ENCODE data around the gene NVL. TPM values are rescaled to one million over a fixed set of nuclear protein-coding genes. Genes with fewer than 3 reads are reported as not detected.

The NVL gene
- total RNA-seq, 1 donor from 2014 or later: 36.2 TPM

DNA sequence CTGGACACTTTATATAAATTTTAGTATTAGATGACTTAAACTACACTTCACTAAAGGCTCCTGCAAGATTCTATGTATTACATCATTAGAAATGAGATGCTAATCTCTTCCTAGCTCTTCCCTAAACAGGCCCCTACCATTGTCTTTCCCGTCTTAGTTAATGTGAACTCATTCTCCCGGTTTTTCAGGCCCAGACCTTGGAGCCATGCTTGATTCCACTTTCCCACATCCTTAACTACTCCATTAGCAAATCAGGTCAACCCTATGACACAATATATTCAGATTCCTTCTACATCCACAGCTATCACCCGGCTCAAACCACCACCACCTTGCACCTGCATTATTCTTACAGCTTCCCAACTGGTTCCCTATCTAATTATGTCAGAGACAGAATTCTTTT, 73.3 kb downstream of the NVL start:
- Mint-ChIP-seq H3K27me3 (ENCODE audit: low read depth, unreplicated experiment) (no peaks in the 10 kb centered on the region), H3K27ac (ENCODE audit: unreplicated experiment) (no peak overlapping the region), H3K9me3 (ENCODE audit: unreplicated experiment) (no peaks in the 10 kb centered on the region), H3K36me3 (ENCODE audit: low read depth, unreplicated experiment) (peaks cover 2% of the 10 kb centered on the region), H3K4me3 (ENCODE audit: unreplicated experiment) (peak overlapping the region; percentile 15), H3K4me1 (ENCODE audit: low read depth, unreplicated experiment) (peaks cover 13% of the 10 kb centered on the region)
- TF ChIP-seq, protein P1, sequence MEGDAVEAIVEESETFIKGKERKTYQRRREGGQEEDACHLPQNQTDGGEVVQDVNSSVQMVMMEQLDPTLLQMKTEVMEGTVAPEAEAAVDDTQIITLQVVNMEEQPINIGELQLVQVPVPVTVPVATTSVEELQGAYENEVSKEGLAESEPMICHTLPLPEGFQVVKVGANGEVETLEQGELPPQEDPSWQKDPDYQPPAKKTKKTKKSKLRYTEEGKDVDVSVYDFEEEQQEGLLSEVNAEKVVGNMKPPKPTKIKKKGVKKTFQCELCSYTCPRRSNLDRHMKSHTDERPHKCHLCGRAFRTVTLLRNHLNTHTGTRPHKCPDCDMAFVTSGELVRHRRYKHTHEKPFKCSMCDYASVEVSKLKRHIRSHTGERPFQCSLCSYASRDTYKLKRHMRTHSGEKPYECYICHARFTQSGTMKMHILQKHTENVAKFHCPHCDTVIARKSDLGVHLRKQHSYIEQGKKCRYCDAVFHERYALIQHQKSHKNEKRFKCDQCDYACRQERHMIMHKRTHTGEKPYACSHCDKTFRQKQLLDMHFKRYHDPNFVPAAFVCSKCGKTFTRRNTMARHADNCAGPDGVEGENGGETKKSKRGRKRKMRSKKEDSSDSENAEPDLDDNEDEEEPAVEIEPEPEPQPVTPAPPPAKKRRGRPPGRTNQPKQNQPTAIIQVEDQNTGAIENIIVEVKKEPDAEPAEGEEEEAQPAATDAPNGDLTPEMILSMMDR (IDR thresholded peaks at IDR 0.05; ENCODE audit: insufficient read depth, low read depth, low read length): no peak
- H3K4me3 ChIP-seq (ENCODE audit: insufficient read depth, low read depth, low read length): no peak overlapping the region
- H2AFZ ChIP-seq (ENCODE audit: low read depth, low read length): no peak overlapping the region
- H3K9ac ChIP-seq (ENCODE audit: low read length): no peak overlapping the region
- no peaks in the 10 kb centered on the region for H4K20me1 ChIP-seq (ENCODE audit: insufficient read depth, low read length)
- H3K4me1 ChIP-seq (ENCODE audit: insufficient read depth, low read length): peaks cover 10% of the 10 kb centered on the region
- FAIRE-seq: no peak
- no peak for DNase-seq (ENCODE audit: low read depth)
- H3K27ac ChIP-seq (ENCODE audit: low read depth, low read length): no peak overlapping the region
- no peaks in the 10 kb centered on the region for H3K9me3 ChIP-seq (ENCODE audit: insufficient read depth, low read depth, low read length)
- H3K36me3 ChIP-seq (ENCODE audit: insufficient read depth, low read length): no peaks in the 10 kb centered on the region
- H3K79me2 ChIP-seq (ENCODE audit: insufficient read depth, low read length): no peaks in the 10 kb centered on the region
- no peak overlapping the region for H3K4me2 ChIP-seq (ENCODE audit: low read length)
- H3K27me3 ChIP-seq (ENCODE audit: insufficient read depth, low read length): no peaks in the 10 kb centered on the region

DNA sequence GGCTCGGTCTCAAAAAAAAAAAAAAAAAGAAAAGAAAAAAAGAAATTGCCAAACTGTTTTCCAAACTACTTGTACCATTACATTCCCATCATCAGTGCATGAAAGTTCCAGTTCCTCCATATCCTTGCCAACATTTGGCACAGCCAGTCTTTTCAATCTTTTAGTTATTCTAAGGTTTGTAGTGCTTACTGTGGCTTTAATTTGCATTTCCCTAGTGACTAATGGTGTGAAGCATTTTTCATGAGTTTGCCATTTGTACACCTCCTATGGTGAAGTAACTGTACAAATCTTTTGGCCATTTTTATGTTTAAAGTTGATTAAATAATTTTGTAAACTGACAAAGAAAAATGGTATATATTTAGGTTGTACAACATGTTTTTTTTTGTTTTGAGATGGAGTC, 76.3 kb downstream of the NVL start:
- H3K4me3 ChIP-seq (ENCODE audit: insufficient read depth, low read depth, low read length): no peak overlapping the region
- no peaks in the 10 kb centered on the region for H4K20me1 ChIP-seq (ENCODE audit: insufficient read depth, low read length)
- FAIRE-seq: no peak
- H3K27me3 Mint-ChIP-seq (ENCODE audit: low read depth, unreplicated experiment): no peaks in the 10 kb centered on the region
- H3K9ac ChIP-seq (ENCODE audit: low read length): no peak overlapping the region
- H3K36me3 Mint-ChIP-seq (ENCODE audit: low read depth, unreplicated experiment): no peaks in the 10 kb centered on the region
- no peaks in the 10 kb centered on the region for H3K27me3 ChIP-seq (ENCODE audit: insufficient read depth, low read length)
- no peaks in the 10 kb centered on the region for H3K9me3 ChIP-seq (ENCODE audit: insufficient read depth, low read depth, low read length)
- H3K9me3 Mint-ChIP-seq (ENCODE audit: unreplicated experiment): no peaks in the 10 kb centered on the region
- peak; percentile 62 for DNase-seq (ENCODE audit: low read depth)
- H3K27ac Mint-ChIP-seq (ENCODE audit: unreplicated experiment): no peak overlapping the region
- TF ChIP-seq EZH2 (IDR thresholded peaks at IDR 0.05; ENCODE audit: insufficient read depth, low read length): no peak
- TF ChIP-seq, protein P1 (IDR thresholded peaks at IDR 0.05; ENCODE audit: insufficient read depth, low read depth, low read length): no peak
- no peaks in the 10 kb centered on the region for H3K79me2 ChIP-seq (ENCODE audit: insufficient read depth, low read length)
- no peak overlapping the region for H2AFZ ChIP-seq (ENCODE audit: low read depth, low read length)
- no peak overlapping the region for H3K27ac ChIP-seq (ENCODE audit: low read depth, low read length)
- peaks cover 7% of the 10 kb centered on the region for H3K36me3 ChIP-seq (ENCODE audit: insufficient read depth, low read length)
- peaks cover 12% of the 10 kb centered on the region for H3K4me1 Mint-ChIP-seq (ENCODE audit: low read depth, unreplicated experiment)
- H3K4me1 ChIP-seq (ENCODE audit: insufficient read depth, low read length): peaks cover 6% of the 10 kb centered on the region
- no peak overlapping the region for H3K4me3 Mint-ChIP-seq (ENCODE audit: unreplicated experiment)
- no peak overlapping the region for H3K4me2 ChIP-seq (ENCODE audit: low read length)

DNA sequence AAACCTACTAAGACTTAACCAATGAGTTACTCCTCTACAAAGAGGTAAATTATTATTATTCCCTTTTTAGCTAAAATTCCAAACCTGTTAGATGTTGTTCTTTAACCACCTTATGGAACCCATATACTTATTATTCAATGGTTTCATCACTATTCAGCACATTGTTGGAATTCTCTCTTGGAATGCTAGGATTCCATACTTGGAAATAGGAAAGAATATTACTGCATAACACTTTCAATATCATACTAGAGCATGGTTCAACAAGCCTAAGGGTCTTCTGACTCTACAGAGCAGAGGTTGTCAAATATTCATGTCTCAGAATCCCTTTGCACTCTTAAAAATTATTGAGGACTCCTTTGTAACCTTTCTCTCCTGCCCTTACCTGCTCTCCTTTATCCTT, 77.5 kb downstream of the NVL start:
- no peak overlapping the region for H3K9ac ChIP-seq (ENCODE audit: low read length)
- H3K9me3 ChIP-seq (ENCODE audit: insufficient read depth, low read depth, low read length): no peaks in the 10 kb centered on the region
- no peak overlapping the region for H3K4me3 ChIP-seq (ENCODE audit: insufficient read depth, low read depth, low read length)
- no peak for FAIRE-seq
- DNase-seq (ENCODE audit: low read depth): peak; percentile 8
- no peak overlapping the region for H3K27ac Mint-ChIP-seq (ENCODE audit: unreplicated experiment)
- H3K27ac ChIP-seq (ENCODE audit: low read depth, low read length): no peak overlapping the region
- no peak overlapping the region for H2AFZ ChIP-seq (ENCODE audit: low read depth, low read length)
- peaks cover 6% of the 10 kb centered on the region for H3K4me1 ChIP-seq (ENCODE audit: insufficient read depth, low read length)
- H3K4me1 Mint-ChIP-seq (ENCODE audit: low read depth, unreplicated experiment): peaks cover 12% of the 10 kb centered on the region
- H3K4me3 Mint-ChIP-seq (ENCODE audit: unreplicated experiment): no peak overlapping the region
- H3K79me2 ChIP-seq (ENCODE audit: insufficient read depth, low read length): no peaks in the 10 kb centered on the region
- H3K27me3 Mint-ChIP-seq (ENCODE audit: low read depth, unreplicated experiment): no peaks in the 10 kb centered on the region
- no peaks in the 10 kb centered on the region for H3K27me3 ChIP-seq (ENCODE audit: insufficient read depth, low read length)
- no peaks in the 10 kb centered on the region for H3K9me3 Mint-ChIP-seq (ENCODE audit: unreplicated experiment)
- TF ChIP-seq, protein P1 (IDR thresholded peaks at IDR 0.05; ENCODE audit: insufficient read depth, low read depth, low read length): no peak
- TF ChIP-seq EZH2 (IDR thresholded peaks at IDR 0.05; ENCODE audit: insufficient read depth, low read length): no peak
- peaks cover 14% of the 10 kb centered on the region for H3K36me3 ChIP-seq (ENCODE audit: insufficient read depth, low read length)
- H4K20me1 ChIP-seq (ENCODE audit: insufficient read depth, low read length): no peaks in the 10 kb centered on the region
- H3K36me3 Mint-ChIP-seq (ENCODE audit: low read depth, unreplicated experiment): peaks cover 10% of the 10 kb centered on the region
- H3K4me2 ChIP-seq (ENCODE audit: low read length): no peak overlapping the region

Measured in astrocyte (in vitro differentiated cells and primary cell).